ENCODE measurements around the gene NR4A1. TPM values are rescaled to one million over a fixed set of nuclear protein-coding genes. Genes with fewer than 3 reads are reported as not detected.

NR4A1 gene
- total RNA-seq, 1 donor from 2014 or later, result 0.79 TPM

- H3K36me3 ChIP-seq (ENCODE audit: control insufficient read depth, insufficient read depth, low read length), result no peaks in the 10 kb centered on the region
- TF ChIP-seq CTCF (IDR thresholded peaks at IDR 0.05; ENCODE audit: insufficient read depth, low read length, severe bottlenecking), result no peak
- FAIRE-seq (no peak), DNase-seq (ENCODE audit: low read depth) (no peak)
- H3K27me3 ChIP-seq (ENCODE audit: control insufficient read depth, insufficient read depth, low read length), result peaks cover 22% of the 10 kb centered on the region
- H3K4me3 ChIP-seq (ENCODE audit: low read depth, low read length), result no peak overlapping the region
These were observed 38.2 kb downstream of the NR4A1 start for GRCh38 chr12:52089491-52089890.

DNA sequence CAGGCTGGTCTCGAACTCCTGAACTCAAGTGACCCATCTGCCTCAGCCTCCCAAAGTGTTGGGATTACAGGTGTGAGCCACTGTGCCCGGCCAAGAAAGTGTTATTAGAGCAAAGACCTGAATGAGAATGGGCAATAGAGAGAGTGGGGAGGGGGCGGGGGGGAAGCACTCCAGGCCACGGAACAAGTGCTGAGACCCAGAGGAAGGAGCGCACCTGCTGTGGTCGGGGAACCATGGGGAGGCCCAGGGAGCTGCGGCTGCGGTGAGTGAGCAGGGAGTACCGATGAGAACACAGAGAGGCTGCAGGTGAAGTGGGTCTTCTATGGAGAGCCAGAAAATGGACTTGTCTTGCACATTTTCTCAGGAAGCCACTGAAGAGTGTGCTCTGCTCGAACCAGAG, 39.0 kb downstream of the NR4A1 start:
- H3K36me3 ChIP-seq (ENCODE audit: control insufficient read depth, insufficient read depth, low read length), result no peaks in the 10 kb centered on the region
- TF ChIP-seq CTCF (IDR thresholded peaks at IDR 0.05; ENCODE audit: insufficient read depth, low read length, severe bottlenecking), result no peak
- H3K27me3 ChIP-seq (ENCODE audit: control insufficient read depth, insufficient read depth, low read length), result peaks cover 22% of the 10 kb centered on the region
- no peak for DNase-seq (ENCODE audit: low read depth)
- FAIRE-seq, result peak; percentile 13
- H3K4me3 ChIP-seq (ENCODE audit: low read depth, low read length), result no peak overlapping the region

GRCh38 chr12:52091061-52091460, 39.8 kb downstream of the NR4A1 start:
- TF ChIP-seq CTCF (IDR thresholded peaks at IDR 0.05; ENCODE audit: insufficient read depth, low read length, severe bottlenecking), result no peak
- Histone ChIP-seq H3K36me3 (ENCODE audit: control insufficient read depth, insufficient read depth, low read length) (no peaks in the 10 kb centered on the region), H3K27me3 (ENCODE audit: control insufficient read depth, insufficient read depth, low read length) (peaks cover 19% of the 10 kb centered on the region), H3K4me3 (ENCODE audit: low read depth, low read length) (no peak overlapping the region)
- FAIRE-seq, result no peak
- no peak for DNase-seq (ENCODE audit: low read depth)

DNA sequence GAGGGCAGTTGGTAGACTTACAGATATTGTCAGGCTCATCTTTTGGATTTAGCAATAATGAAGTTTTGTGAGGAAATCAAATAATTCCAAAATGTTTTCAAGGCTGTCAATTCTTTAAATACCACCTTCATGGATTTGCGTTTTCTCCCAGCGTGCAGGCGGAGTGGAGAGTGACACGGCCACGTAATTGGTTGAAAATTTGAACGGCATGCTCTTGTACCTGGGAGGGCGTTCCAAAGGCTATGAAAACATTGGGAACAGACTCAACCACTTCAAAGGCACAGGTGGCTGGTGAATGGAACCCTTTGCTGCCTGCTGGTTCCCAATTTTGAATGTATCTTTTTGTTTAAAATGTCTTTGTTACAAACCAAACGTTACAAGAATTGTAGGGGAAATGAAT, 40.6 kb downstream of the NR4A1 start:
- FAIRE-seq, result peak; percentile 40
- H3K27me3 ChIP-seq (ENCODE audit: control insufficient read depth, insufficient read depth, low read length), result peaks cover 17% of the 10 kb centered on the region
- H3K36me3 ChIP-seq (ENCODE audit: control insufficient read depth, insufficient read depth, low read length), result no peaks in the 10 kb centered on the region
- DNase-seq (ENCODE audit: low read depth), result peak; percentile 10
- H3K4me3 ChIP-seq (ENCODE audit: low read depth, low read length), result no peak overlapping the region
- no peak for TF ChIP-seq CTCF (IDR thresholded peaks at IDR 0.05; ENCODE audit: insufficient read depth, low read length, severe bottlenecking)

GRCh38 chr12:52093346-52093745, 42.1 kb downstream of the NR4A1 start:
- Histone ChIP-seq H3K36me3 (ENCODE audit: control insufficient read depth, insufficient read depth, low read length) (no peaks in the 10 kb centered on the region), H3K4me3 (ENCODE audit: low read depth, low read length) (no peak overlapping the region), H3K27me3 (ENCODE audit: control insufficient read depth, insufficient read depth, low read length) (peaks cover 11% of the 10 kb centered on the region)
- no peak for DNase-seq (ENCODE audit: low read depth)
- FAIRE-seq, result no peak
- TF ChIP-seq CTCF (IDR thresholded peaks at IDR 0.05; ENCODE audit: insufficient read depth, low read length, severe bottlenecking), result no peak

DNA sequence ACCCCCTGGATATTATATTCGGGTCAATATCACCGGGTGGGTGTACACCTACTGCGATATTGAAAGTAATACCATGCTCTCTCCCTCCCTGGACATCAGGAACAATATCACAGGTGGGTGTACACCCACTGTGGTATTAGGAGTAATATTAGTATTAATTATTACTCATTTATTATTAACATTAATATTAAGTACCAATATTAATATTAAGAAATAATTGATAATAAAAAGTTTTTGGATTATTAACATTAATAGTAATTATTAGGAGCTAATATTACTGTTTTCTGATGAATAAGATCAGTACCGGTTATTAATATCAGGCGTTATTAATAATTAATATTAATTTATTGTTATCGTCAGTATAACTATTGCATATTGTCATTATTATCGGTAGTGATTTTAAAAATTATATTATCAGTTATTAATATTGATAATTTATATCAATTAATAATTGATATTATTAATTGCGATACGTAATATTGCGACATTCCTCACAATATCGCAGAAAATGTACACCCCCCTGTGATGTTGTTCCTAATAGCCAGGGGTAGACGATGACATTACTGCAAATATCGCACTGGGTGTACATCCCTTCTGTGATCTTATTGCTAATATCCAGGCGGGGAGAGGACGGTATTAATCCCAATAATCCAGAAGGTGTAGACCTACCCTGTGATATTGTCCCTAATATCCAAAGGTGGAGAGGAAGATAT, 45.2 kb downstream of the NR4A1 start:
- no peak for TF ChIP-seq CTCF (IDR thresholded peaks at IDR 0.05; ENCODE audit: insufficient read depth, low read length, severe bottlenecking)
- H3K27me3 ChIP-seq (ENCODE audit: control insufficient read depth, insufficient read depth, low read length), result peaks cover 3% of the 10 kb centered on the region
- no peak for DNase-seq (ENCODE audit: low read depth)
- FAIRE-seq, result no peak
- no peaks in the 10 kb centered on the region for H3K36me3 ChIP-seq (ENCODE audit: control insufficient read depth, insufficient read depth, low read length)
- H3K4me3 ChIP-seq (ENCODE audit: low read depth, low read length), result no peak overlapping the region
